Fibroblast of skin of right biceps (primary cell): ENCODE data around the gene SS18L1.
"Not testable (repeated sequence)": the region's sequence is repeated elsewhere in the genome, so short reads cannot be mapped to it uniquely, and the experiment has no call there.

ENCODE experiments used
- DNase-seq: peaks from one replicate; pipeline ENCODE4 v3.0.0-alpha.2; 2013

SS18L1 gene, protein sequence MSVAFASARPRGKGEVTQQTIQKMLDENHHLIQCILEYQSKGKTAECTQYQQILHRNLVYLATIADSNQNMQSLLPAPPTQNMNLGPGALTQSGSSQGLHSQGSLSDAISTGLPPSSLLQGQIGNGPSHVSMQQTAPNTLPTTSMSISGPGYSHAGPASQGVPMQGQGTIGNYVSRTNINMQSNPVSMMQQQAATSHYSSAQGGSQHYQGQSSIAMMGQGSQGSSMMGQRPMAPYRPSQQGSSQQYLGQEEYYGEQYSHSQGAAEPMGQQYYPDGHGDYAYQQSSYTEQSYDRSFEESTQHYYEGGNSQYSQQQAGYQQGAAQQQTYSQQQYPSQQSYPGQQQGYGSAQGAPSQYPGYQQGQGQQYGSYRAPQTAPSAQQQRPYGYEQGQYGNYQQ

GRCh38 chr20:62143081-62143956, at the start of gene SS18L1, which contains the start of gene PSMA7:
TSS of gene SS18L1 (plus strand) at chr20:62143769. CDS start at chr20:62143821, 52 bp downstream.
TSS of gene PSMA7 (minus strand) at chr20:62143394. CDS start at chr20:62143303, 91 bp downstream.
- peak; percentile 91 for DNase-seq

DNA sequence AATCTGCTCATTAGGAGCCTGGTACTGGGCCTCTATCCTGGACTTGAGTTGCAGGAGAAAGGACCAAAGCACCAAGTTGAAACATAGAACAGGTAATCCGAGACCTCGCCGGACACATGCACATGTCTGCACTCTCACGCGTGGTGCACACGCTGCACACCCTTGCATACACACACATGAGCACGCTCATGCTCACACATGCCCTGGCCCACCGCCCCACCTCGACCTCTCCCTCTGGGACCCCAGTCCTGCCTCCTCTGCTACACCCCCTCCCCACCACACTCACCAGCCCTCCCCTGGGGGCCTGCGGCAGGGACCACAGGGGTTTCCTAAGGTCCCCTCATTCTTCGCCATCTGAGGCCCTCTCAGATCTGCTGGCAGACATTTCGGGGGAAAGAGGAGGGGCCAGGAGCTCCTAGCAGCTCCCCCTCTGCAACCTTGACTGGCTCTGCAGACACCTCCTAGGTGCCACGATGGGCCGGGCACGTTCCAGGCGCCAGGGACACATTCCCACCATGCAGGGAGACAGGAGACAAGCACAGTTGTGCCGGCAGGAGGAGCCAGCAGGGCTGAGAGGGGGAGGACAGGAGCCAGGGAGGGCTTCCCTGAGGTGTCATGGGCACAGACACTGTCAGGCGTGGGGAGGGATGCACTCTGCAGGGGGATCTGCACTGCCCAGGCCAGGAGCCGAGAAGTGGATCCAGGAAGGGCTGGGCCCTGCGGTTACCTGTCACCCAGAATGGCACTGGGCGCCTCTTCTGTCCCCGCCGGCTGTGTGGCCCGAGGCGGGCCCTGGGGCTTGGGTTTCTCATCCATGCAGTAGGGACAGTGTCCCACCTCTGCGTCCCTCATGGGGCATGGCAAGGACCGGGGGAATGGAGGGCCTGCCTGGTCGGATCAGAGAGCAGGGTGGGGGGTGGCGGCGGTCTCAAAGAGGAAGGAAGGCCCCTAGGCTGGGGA, 46.9 kb upstream of the SS18L1 start:
- no peak for DNase-seq

GRCh38 chr20:62097881-62098407, 45.6 kb upstream of the SS18L1 start:
- DNase-seq: no peak

DNA sequence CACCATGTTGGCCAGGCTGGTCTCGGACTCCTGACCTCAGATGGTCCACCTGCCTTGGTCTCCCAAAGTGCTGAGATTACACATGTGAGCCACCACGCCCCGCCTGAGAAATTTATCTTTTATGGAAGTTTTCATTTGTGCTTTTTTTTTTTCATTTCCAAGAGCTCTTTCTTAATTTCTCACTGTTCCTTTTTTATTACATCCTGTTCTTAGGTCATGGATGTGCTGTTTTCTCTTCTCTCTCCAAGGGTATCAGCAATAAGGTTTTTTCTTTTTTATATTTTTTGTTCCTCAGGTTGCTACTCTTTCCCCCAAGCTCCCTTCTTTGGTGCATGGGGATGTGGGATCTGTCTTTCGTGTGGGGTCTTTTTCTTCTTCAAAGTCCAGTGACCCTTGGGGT, 42.5 kb upstream of the SS18L1 start:
- DNase-seq: no peak

- DNase-seq: no peak
These were observed 39.9 kb upstream of the SS18L1 start for GRCh38 chr20:62103508-62104233.

DNA sequence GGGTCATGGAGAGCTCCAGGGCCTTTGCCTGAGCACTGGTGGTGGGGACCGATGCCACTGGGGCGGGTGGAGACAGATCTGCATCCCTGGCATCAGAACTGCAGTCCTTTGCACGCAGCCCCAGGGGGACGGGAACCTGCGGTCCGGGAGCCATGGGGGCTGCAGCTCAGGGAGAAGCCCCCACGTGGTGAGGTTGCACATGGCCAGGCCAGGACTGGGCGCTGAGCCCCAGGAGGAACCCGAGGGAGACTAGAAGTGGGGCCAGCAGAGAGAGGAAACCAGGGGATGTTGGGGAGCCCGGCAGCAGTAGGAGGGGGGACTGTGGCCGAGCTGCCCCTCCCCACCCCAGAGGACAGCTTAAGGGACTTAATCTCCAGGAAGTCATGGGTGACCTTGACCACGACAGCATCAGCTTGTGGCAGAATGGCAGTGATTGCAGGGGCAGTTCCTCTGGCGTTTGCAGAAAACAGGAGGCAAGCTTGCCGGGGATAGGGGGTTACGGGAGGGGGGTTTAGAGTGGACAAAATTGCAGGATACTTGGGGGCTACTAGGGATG, 39.3 kb upstream of the SS18L1 start:
- no peak for DNase-seq

GRCh38 chr20:62104791-62105345, 38.7 kb upstream of the SS18L1 start:
- DNase-seq: no peak

DNA sequence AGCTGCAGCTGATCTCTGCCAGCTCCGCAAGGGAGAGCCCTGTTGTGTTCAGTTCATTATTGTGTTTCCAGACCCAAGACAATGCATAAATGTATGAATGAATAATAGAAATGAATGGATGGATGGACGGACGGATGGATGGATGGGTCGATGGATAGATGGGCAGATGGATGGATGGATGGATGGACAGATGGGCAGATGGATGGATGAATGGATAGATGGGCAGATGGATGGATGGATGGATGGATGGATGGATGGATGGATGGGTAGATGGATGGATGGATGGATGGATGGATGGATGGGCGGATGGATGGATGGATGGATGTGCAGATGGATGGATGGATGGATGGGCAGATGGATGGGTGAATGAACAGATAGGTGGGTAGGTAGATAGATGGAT, 38.0 kb upstream of the SS18L1 start:
- no peak for DNase-seq

- DNase-seq: no peak
These were observed 32.4 kb upstream of the SS18L1 start for GRCh38 chr20:62111148-62111547.

DNA sequence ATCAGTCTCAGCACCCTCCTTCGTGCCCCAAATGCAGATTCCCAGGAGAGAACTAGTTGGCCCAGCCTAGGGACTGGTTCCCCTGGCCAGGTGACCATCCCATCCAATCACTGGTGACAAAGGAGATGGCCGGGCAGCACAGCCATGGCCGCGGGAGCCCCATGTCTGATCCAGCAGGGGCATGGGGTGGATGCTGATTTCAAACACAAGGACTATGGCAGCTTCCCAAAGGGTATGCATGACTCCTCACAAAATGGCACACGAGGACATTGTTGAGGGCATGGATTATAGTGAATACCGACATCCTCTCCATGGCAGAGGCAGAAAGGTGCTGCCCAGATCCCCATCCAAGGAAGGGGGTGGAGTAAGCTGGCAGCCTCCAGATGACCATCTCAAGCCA, 31.2 kb upstream of the SS18L1 start:
- no peak for DNase-seq

DNA sequence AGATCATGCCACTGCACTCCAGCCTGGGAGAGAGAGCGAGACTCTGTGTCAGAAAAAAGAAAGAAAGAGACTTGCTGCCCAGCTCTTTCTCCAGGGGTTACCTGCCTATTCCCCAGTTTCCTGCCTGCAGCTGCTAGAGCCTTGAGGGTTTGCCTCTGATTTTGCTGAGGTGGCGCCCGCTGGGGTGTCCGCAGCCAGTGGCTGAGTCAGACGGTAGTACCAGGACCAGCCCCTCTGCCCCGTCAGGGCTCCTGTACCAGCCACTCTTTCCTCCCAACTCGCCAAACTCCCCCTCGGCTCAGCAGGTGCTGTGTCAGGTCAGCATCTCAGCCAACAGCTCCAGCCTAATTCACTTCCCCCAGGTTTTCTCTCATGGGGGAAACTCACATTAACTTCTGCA, 28.7 kb upstream of the SS18L1 start:
- DNase-seq: no peak

GRCh38 chr20:62115800-62116407, 27.7 kb upstream of the SS18L1 start:
- not testable (repeated sequence) for DNase-seq

GRCh38 chr20:62116558-62117361, 26.8 kb upstream of the SS18L1 start:
- no peak for DNase-seq

- no peak for DNase-seq
These were observed 26.3 kb upstream of the SS18L1 start for GRCh38 chr20:62117362-62117646.

- DNase-seq: no peak
These were observed 25.9 kb upstream of the SS18L1 start for GRCh38 chr20:62117658-62118057.

DNA sequence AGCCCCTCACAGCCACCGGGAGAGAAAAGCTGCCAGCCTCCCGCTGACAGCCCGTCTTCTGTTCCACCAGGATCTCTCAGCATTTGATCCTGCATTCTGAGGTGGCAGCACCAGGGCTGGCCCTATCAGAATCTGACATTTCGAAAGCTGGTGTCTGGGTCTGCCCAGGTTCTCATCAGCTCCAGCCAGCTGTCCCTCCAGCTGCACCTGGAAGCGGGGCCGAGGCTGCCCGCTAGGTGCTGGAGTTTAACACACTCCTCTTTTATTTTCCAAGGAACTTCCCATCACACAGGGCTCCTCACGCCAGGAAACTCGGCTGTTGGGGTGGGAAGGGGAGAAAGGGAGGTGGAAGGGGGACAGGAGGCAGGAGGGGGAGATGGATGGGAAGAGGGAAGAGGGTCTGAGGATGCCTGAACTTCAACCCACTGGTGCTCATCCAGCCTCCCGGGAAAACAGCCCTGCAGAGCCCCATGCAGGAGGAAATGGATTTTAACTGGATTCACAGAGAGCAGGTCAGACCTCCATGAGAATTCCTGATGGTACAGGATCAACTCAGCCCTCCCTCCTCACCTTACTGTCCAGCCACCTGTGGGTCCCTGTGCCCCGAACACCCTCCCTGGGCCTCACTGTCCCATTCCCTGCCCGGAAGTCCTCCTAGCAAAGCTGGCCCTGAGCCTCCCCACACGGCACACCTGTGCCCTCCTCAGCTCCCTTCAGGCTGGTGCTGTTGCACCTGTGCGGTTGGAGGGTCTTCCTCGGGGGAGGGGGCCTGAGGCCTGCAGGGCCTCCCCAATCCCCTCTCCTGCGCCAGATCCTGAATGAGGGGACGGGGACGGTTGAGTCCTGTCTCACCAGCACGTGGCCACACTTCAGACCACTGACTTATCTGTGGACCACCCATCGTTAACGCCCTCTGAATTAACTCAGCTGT, 25.2 kb upstream of the SS18L1 start:
- no peak for DNase-seq

DNA sequence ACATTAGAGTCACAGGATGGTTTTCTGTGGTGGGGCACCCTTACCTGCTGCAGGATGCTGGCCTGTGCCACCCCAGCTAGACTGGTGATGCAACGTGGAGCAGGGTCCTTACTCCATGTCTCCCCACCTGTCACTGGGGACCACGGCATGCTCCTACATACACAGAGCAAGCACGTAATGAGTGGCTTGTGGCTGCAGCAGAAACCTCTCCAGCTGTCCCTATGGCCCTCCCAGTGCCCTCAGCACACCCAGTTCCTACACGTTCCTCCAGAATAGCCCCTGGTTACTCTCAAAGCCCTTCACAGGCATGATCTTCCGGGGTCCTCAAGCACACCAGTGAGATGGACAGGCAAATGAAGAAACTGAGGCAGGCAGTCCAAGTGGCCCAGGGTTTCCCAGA, 24.5 kb upstream of the SS18L1 start:
- DNase-seq: no peak

DNA sequence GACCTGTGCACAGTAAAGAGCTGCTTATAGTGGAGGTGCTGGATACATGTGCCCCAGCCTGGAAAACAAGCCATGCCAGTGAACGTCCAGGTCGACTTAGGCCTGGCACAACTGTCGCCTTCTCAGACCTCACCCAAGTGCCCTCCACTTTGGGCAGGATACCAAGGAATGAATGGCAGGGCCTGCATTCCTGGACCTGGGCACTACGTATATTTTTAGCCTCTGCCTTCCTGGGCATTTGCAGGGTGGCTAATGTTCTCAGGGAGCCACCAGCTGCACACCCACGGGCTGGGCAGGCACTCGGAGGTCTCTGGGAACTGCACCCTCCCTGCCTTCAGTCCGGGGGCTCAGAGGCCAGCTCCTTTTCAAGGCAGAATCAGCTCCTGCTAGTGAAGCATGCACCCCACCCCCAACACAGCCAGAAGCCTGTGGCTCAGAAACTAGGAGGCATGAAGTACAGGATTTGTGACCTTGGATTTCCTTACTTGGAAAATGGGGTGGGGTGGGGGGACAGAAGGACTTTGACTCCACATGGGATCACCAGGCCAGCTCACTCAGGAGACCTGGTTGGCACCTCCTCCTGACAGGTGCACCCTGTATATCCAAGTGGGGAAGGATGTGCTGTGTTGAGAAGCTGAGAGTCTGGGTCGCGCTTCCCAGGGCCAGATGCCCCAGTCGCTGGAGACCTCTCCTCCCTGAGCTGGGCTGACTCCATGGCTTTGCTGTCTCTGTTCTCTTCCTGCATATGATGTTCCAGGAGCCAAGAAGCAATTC, 23.8 kb upstream of the SS18L1 start:
- no peak for DNase-seq
